Effector memory CD4-positive, alpha-beta T cell (primary cell): ENCODE results near the gene GJB3.
"Not testable (repeated sequence)": the region's sequence is repeated elsewhere in the genome, so short reads cannot be mapped to it uniquely, and the experiment has no call there.

Experiments used
- DNase-seq, 3 donors: peaks; one replicate each; pipeline ENCODE4 v3.0.0-alpha.2; 2020
- H3K27ac ChIP-seq: 2 replicates; pipeline ENCODE4 v1.7.0; 2013; ENCODE audit warnings: mild to moderate bottlenecking, low read length, moderate library complexity; ENCODE audit not compliant: insufficient read depth, poor library complexity, severe bottlenecking
- H3K27me3 ChIP-seq: replicated peaks from 2 replicates; pipeline ENCODE4 v1.7.0; 2013; ENCODE audit warnings: mild to moderate bottlenecking, low read length; ENCODE audit not compliant: insufficient read depth, control insufficient read depth, poor library complexity, severe bottlenecking
- H3K36me3 ChIP-seq: 2 replicates; pipeline ENCODE4 v1.7.0; 2013; ENCODE audit warnings: mild to moderate bottlenecking, low read length, moderate library complexity; ENCODE audit not compliant: control insufficient read depth, insufficient read depth
- H3K4me1 ChIP-seq: 2 replicates; pipeline ENCODE4 v1.7.0; 2013; ENCODE audit warnings: low read length, mild to moderate bottlenecking; ENCODE audit not compliant: control insufficient read depth, insufficient read depth, poor library complexity, severe bottlenecking
- H3K4me3 ChIP-seq: 2 replicates; pipeline ENCODE4 v1.7.0; 2013; ENCODE audit warnings: low read length, low read depth, mild to moderate bottlenecking; ENCODE audit not compliant: insufficient read depth, poor library complexity, severe bottlenecking
- H3K9me3 ChIP-seq: 2 replicates; pipeline ENCODE4 v1.7.0; 2013; ENCODE audit warnings: mild to moderate bottlenecking, low read length, moderate library complexity; ENCODE audit not compliant: control insufficient read depth

GJB3 gene

GRCh38 chr1:34818862-34819261 lies 37.8 kb downstream of the GJB3 start:
- not testable (repeated sequence) for DNase-seq, H3K9me3 ChIP-seq, H3K36me3 ChIP-seq, H3K4me3 ChIP-seq, H3K27me3 ChIP-seq, H3K27ac ChIP-seq, H3K4me1 ChIP-seq

- no peaks in the 10 kb centered on the region for H3K27me3 ChIP-seq
- no peak for DNase-seq
- H3K4me1 ChIP-seq, result no peaks in the 10 kb centered on the region
- H3K4me3 ChIP-seq, result no peak overlapping the region
- no peaks in the 10 kb centered on the region for H3K9me3 ChIP-seq
- no peaks in the 10 kb centered on the region for H3K36me3 ChIP-seq
- H3K27ac ChIP-seq, result no peak overlapping the region
Measured at GRCh38 chr1:34822202-34822601, 41.2 kb downstream of the GJB3 start.

- H3K27me3 ChIP-seq, result no peaks in the 10 kb centered on the region
- H3K36me3 ChIP-seq, result no peaks in the 10 kb centered on the region
- no peak for DNase-seq
- no peaks in the 10 kb centered on the region for H3K9me3 ChIP-seq
- no peaks in the 10 kb centered on the region for H3K4me1 ChIP-seq
- no peak overlapping the region for H3K27ac ChIP-seq
- H3K4me3 ChIP-seq, result no peak overlapping the region
Measured at GRCh38 chr1:34824817-34825454, 43.9 kb downstream of the GJB3 start.

GRCh38 chr1:34825455-34826091 lies 44.6 kb downstream of the GJB3 start:
- H3K27me3 ChIP-seq, result no peaks in the 10 kb centered on the region
- H3K27ac ChIP-seq, result no peak overlapping the region
- no peak for DNase-seq
- H3K4me1 ChIP-seq, result no peaks in the 10 kb centered on the region
- H3K36me3 ChIP-seq, result no peaks in the 10 kb centered on the region
- no peak overlapping the region for H3K4me3 ChIP-seq
- H3K9me3 ChIP-seq, result no peaks in the 10 kb centered on the region

GRCh38 chr1:34827341-34827941 lies 46.4 kb downstream of the GJB3 start:
- Histone ChIP-seq H3K4me3 (no peak overlapping the region), H3K9me3 (no peaks in the 10 kb centered on the region), H3K27ac (no peak overlapping the region), H3K4me1 (no peaks in the 10 kb centered on the region), H3K27me3 (no peaks in the 10 kb centered on the region), H3K36me3 (no peaks in the 10 kb centered on the region)
- no peak for DNase-seq

GRCh38 chr1:34828611-34829010 lies 47.6 kb downstream of the GJB3 start:
- no peaks in the 10 kb centered on the region for H3K9me3 ChIP-seq
- no peaks in the 10 kb centered on the region for H3K27me3 ChIP-seq
- no peak overlapping the region for H3K4me3 ChIP-seq
- no peak overlapping the region for H3K27ac ChIP-seq
- H3K36me3 ChIP-seq, result no peaks in the 10 kb centered on the region
- H3K4me1 ChIP-seq, result no peaks in the 10 kb centered on the region
- no peak for DNase-seq

- H3K27me3 ChIP-seq, result no peaks in the 10 kb centered on the region
- no peaks in the 10 kb centered on the region for H3K4me1 ChIP-seq
- H3K36me3 ChIP-seq, result no peaks in the 10 kb centered on the region
- no peak overlapping the region for H3K27ac ChIP-seq
- no peak for DNase-seq
- H3K4me3 ChIP-seq, result no peak overlapping the region
- H3K9me3 ChIP-seq, result no peaks in the 10 kb centered on the region
Measured at GRCh38 chr1:34829250-34829649, 48.2 kb downstream of the GJB3 start.

GRCh38 chr1:34831721-34832246 lies 50.8 kb downstream of the GJB3 start:
- Histone ChIP-seq H3K9me3 (no peaks in the 10 kb centered on the region), H3K36me3 (no peaks in the 10 kb centered on the region), H3K27me3 (no peaks in the 10 kb centered on the region), H3K27ac (no peak overlapping the region), H3K4me3 (no peak overlapping the region), H3K4me1 (no peaks in the 10 kb centered on the region)
- DNase-seq, result no peak

GRCh38 chr1:34833711-34834110 lies 52.7 kb downstream of the GJB3 start:
- H3K4me3 ChIP-seq, result no peak overlapping the region
- H3K9me3 ChIP-seq, result no peaks in the 10 kb centered on the region
- no peak overlapping the region for H3K27ac ChIP-seq
- H3K27me3 ChIP-seq, result no peaks in the 10 kb centered on the region
- no peak for DNase-seq
- no peaks in the 10 kb centered on the region for H3K4me1 ChIP-seq
- H3K36me3 ChIP-seq, result no peaks in the 10 kb centered on the region
